Activated CD4-positive, alpha-beta T cell treated with anti-CD3 and anti-CD28 coated beads, Interleukin-2, amount 50 U/mL, for 1 hour (primary cell): Measurements from ENCODE around the gene NME2.

Experiments used
- DNase-seq: peaks from one replicate; pipeline ENCODE4 v3.0.0-alpha.2; 2020

NME2 gene

DNA sequence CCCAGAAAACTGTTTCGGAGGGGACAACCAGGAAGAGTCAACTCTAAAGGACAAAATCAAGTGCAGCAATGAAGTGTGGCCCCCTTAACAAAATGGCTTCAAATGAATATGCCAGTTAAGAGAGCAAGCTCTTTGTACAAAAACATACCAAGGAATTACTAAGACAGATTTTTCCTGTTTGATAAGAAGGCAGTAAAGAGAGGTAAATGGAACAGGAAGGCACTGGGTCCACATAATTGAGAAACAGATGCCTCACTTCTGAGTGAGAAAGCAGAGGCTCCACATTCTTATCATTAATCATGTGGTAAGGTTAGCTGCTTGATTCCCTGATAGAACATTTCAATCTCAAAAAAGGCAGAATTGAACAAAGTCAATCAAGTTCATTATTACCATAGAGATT is 48.7 kb downstream of the NME2 start:
- no peak for DNase-seq

DNA sequence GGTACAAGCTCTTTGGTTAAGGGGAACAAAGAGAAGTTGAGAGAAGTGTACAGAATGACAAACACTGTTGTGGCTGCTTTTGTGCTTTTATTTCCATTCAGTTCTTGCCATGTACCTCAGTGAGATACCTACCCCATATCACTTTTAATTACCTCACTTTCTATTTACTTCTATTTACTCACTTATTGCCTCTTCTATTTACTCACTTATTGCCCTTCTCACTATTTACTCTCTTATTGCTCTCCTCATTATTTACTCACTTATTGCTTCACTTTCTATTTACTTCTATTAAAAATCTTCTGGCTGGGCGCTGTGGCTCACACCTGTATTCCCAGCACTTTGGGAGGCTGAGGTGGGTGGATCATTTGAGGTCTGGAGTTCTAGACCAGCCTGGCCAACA is 51.7 kb downstream of the NME2 start:
- no peak for DNase-seq

DNA sequence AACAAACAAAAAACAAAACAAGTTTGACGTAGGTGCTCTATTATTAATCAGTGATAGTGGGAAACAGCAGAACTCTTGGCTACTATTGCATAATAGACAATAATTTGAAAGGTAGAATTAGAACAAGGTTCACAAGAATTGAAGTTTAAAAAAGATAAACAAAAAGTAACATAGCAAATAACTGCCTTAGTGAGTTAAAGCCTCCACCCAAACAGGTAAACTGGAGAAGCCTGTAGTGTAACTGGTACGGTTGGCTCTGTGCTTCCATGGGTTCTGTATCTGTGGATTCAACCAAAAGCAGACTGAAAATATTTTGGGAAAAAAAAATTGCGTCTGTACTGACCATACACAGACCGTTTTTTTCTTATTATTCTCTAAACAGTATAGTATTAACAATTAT is 55.1 kb downstream of the NME2 start:
- no peak for DNase-seq
